ENCODE results near the gene FBXL15. TPM values are rescaled to one million over a fixed set of nuclear protein-coding genes. Genes with fewer than 3 reads are reported as not detected.
A peak's percentile ranks its signal among the peaks of the same experiment; 100 is the strongest.

The FBXL15 gene
- total RNA-seq, 1 donor from 2014 or later, result 8.6 TPM

DNA sequence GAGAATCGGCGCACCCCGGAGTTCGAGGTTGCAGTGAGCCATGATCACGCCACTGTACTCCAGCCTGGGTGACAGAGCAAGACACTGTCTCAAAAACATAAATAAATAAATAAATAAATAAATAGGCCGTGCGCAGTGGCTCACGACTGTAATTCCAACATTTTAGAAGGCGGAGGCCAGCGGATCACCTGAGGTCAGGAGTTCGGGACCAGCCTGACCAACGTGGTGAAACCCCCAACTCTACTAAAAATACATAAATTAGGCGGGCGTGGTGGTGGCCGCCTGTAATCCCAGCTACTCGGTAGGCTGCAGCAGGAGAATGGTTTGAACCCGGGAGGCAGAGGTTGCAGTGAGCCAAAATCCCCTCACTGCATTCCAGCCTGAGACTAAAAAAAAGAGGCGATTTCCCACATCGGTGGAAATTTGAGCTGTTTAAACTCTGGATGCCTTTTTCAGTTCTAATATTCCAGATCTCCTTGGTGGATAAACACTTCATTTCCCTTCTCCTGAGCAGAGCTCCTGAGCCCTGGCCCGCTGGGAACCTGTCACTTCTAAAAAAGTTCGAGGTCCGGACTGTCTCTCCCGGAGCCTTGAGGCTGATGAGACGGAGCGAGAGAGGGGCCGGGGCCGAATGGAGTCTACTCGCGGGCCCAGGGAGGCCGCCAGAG, 27.1 kb upstream of the FBXL15 start:
- H3K9me3 Mint-ChIP-seq (ENCODE audit: unreplicated experiment), result no peaks in the 10 kb centered on the region
- Histone ChIP-seq H3K4me1 (ENCODE audit: insufficient read depth, low read length) (peaks cover 19% of the 10 kb centered on the region), H3K27ac (ENCODE audit: low read depth, low read length) (peak overlapping the region; percentile 89), H3K27me3 (ENCODE audit: insufficient read depth, low read length) (peaks cover 10% of the 10 kb centered on the region), H3K79me2 (ENCODE audit: insufficient read depth, low read length) (peaks cover 13% of the 10 kb centered on the region), H3K9me3 (ENCODE audit: insufficient read depth, low read depth, low read length) (no peaks in the 10 kb centered on the region), H4K20me1 (ENCODE audit: insufficient read depth, low read length) (no peaks in the 10 kb centered on the region), H3K9ac (ENCODE audit: low read length) (peak overlapping the region; percentile 94), H2AFZ (ENCODE audit: low read depth, low read length) (peak overlapping the region; percentile 29), H3K4me3 (ENCODE audit: insufficient read depth, low read depth, low read length) (peak overlapping the region; percentile 74), H3K36me3 (ENCODE audit: insufficient read depth, low read length) (no peaks in the 10 kb centered on the region), H3K4me2 (ENCODE audit: low read length) (peak overlapping the region; percentile 100)
- FAIRE-seq (no peak), DNase-seq (ENCODE audit: low read depth) (no peak)
- H3K4me3 Mint-ChIP-seq (ENCODE audit: unreplicated experiment), result peak overlapping the region; percentile 85
- peaks cover 4% of the 10 kb centered on the region for H3K36me3 Mint-ChIP-seq (ENCODE audit: low read depth, unreplicated experiment)
- H3K27me3 Mint-ChIP-seq (ENCODE audit: low read depth, unreplicated experiment), result peaks cover 2% of the 10 kb centered on the region
- peak overlapping the region; percentile 81 for H3K27ac Mint-ChIP-seq (ENCODE audit: unreplicated experiment)
- peaks cover 14% of the 10 kb centered on the region for H3K4me1 Mint-ChIP-seq (ENCODE audit: low read depth, unreplicated experiment)
- TF ChIP-seq EZH2 (IDR thresholded peaks at IDR 0.05; ENCODE audit: insufficient read depth, low read length), result no peak
- TF ChIP-seq, protein P1, sequence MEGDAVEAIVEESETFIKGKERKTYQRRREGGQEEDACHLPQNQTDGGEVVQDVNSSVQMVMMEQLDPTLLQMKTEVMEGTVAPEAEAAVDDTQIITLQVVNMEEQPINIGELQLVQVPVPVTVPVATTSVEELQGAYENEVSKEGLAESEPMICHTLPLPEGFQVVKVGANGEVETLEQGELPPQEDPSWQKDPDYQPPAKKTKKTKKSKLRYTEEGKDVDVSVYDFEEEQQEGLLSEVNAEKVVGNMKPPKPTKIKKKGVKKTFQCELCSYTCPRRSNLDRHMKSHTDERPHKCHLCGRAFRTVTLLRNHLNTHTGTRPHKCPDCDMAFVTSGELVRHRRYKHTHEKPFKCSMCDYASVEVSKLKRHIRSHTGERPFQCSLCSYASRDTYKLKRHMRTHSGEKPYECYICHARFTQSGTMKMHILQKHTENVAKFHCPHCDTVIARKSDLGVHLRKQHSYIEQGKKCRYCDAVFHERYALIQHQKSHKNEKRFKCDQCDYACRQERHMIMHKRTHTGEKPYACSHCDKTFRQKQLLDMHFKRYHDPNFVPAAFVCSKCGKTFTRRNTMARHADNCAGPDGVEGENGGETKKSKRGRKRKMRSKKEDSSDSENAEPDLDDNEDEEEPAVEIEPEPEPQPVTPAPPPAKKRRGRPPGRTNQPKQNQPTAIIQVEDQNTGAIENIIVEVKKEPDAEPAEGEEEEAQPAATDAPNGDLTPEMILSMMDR (IDR thresholded peaks at IDR 0.05; ENCODE audit: insufficient read depth, low read depth, low read length), result no peak

DNA sequence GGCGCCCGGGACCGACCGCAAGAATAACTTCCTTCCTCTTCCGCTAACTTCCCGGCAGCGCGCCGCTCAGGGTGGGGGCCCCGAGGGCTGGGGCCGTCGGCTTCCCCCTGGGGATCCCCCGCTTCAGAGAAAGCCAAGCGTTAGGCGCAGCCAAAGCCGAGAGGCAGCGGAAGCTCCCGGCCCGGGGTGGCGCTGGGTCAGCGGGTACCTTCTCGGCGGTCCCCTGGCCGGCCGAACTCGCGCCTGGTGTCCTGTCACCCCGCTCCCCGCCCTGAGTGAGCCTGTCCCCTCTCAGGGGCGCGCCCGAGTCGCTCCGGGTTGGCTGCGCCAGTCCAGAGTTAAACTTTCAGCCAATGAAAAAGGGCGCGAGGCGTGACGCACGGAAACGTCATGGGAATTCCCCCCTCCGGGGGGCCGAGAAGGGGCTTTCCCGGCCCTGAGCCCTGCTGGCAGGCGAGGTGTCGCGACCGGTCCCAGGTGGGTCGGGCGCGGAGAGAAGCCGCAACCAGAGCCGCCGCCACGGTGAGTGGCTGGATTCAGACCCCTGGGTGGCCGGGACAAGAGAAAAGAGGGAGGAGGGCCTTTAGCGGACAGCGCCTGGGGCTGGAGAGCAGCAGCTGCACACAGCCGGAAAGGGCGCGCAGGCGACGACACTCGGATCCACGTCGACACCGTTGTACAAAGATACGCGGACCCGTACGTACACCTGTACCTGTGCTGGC, 26.4 kb upstream of the FBXL15 start:
- DNase-seq (ENCODE audit: low read depth), result peak; percentile 80
- Mint-ChIP-seq H3K9me3 (ENCODE audit: unreplicated experiment) (no peaks in the 10 kb centered on the region), H3K36me3 (ENCODE audit: low read depth, unreplicated experiment) (peaks cover 4% of the 10 kb centered on the region), H3K4me3 (ENCODE audit: unreplicated experiment) (peak overlapping the region; percentile 85), H3K27ac (ENCODE audit: unreplicated experiment) (peak overlapping the region; percentile 90), H3K27me3 (ENCODE audit: low read depth, unreplicated experiment) (peaks cover 2% of the 10 kb centered on the region), H3K4me1 (ENCODE audit: low read depth, unreplicated experiment) (peaks cover 14% of the 10 kb centered on the region)
- peaks cover 13% of the 10 kb centered on the region for H3K79me2 ChIP-seq (ENCODE audit: insufficient read depth, low read length)
- peak overlapping the region; percentile 75 for H2AFZ ChIP-seq (ENCODE audit: low read depth, low read length)
- no peak for FAIRE-seq
- H3K27ac ChIP-seq (ENCODE audit: low read depth, low read length), result peak overlapping the region; percentile 89
- peaks cover 10% of the 10 kb centered on the region for H3K27me3 ChIP-seq (ENCODE audit: insufficient read depth, low read length)
- TF ChIP-seq, protein P1 (IDR thresholded peaks at IDR 0.05; ENCODE audit: insufficient read depth, low read depth, low read length), result peak; percentile 67
- no peak for TF ChIP-seq EZH2 (IDR thresholded peaks at IDR 0.05; ENCODE audit: insufficient read depth, low read length)
- peaks cover 21% of the 10 kb centered on the region for H3K4me1 ChIP-seq (ENCODE audit: insufficient read depth, low read length)
- peak overlapping the region; percentile 94 for H3K9ac ChIP-seq (ENCODE audit: low read length)
- H3K9me3 ChIP-seq (ENCODE audit: insufficient read depth, low read depth, low read length), result no peaks in the 10 kb centered on the region
- peak overlapping the region; percentile 74 for H3K4me3 ChIP-seq (ENCODE audit: insufficient read depth, low read depth, low read length)
- H3K4me2 ChIP-seq (ENCODE audit: low read length), result peak overlapping the region; percentile 100
- no peaks in the 10 kb centered on the region for H3K36me3 ChIP-seq (ENCODE audit: insufficient read depth, low read length)
- H4K20me1 ChIP-seq (ENCODE audit: insufficient read depth, low read length), result no peaks in the 10 kb centered on the region
